ENCODE data around the gene KCNAB1. TPM values are rescaled to one million over a fixed set of nuclear protein-coding genes. Genes with fewer than 3 reads are reported as not detected.

The KCNAB1 gene
- total RNA-seq, 4 donors from 2014 or later: 0.20 to 3.0 (median 1.6) TPM

DNA sequence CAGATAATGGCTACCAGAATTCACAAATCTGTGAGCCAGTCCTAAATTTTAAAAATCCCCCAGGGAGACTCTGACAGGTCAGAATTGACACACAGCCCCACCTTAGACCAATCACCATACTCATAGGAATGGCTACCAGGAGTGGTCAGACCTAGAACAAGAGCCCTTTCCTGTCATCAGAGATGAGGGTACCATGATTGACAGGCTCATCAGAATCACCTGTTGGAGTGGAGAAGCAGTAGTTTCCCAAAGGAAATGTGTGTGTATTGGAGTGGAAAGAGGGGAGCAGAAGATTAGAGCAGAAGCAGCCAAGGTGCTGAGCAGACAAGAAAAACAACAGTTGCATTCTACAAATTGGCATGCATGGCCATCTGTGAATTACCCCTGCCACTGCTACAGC, 461.6 kb downstream of the KCNAB1 start:
- in situ Hi-C loops (cut with MboI; ENCODE audit: low pct_ligation_motif_present in 1 of 4, low pct_unique_long_range_greater_than_20kb in 1 of 4, low sequenced_read_pairs in 3 of 4): no loop called here
- no peak for TF ChIP-seq POLR2A (IDR thresholded peaks at IDR 0.05)
- no peak for TF ChIP-seq EP300 (IDR thresholded peaks at IDR 0.05; ENCODE audit: low read depth)
- H3K9me3 ChIP-seq: no peaks in the 10 kb centered on the region

DNA sequence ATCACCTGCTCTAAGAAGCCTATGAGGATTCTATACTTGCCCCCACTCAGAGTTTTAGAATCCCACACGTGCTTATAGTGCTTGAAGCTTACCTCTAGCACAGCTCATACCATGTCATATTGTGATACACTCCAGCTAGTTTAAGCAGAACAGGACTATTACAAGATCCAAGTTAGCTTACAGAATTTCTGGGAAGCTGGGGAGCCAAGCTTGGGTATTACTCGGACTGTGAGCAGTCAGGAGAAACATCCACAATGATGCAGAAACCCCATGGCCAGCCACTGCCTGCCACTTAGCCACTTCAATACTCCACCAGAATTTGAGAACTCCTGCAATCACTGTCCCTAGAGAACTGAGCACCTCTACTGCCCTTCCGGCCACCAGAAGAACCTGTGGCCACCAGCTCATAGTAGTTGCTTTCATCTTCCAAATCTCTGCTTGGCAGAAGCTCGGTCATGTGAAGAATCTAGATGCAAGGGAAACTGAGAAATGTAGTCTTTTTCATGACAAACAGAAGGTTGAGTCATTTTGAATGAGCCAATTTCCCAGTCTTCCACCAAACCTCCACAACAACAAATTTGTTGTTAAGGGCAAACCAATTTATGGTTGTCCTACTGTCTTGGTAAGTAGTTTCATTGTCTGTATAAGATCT, 462.3 kb downstream of the KCNAB1 start:
- H3K36me3 ChIP-seq: no peaks in the 10 kb centered on the region
- intact Hi-C loops (cut with DNase I; ENCODE audit: low total_unique reads) (no loop called here), in situ Hi-C loops (cut with MboI; ENCODE audit: low pct_ligation_motif_present in 1 of 4, low pct_unique_long_range_greater_than_20kb in 1 of 4, low sequenced_read_pairs in 3 of 4) (no loop called here)
- no peaks in the 10 kb centered on the region for H3K9me3 ChIP-seq
- TF ChIP-seq POLR2AphosphoS5 (IDR thresholded peaks at IDR 0.05): no peak
- no peak for TF ChIP-seq EP300 (IDR thresholded peaks at IDR 0.05; ENCODE audit: low read depth)
- TF ChIP-seq, protein P1, sequence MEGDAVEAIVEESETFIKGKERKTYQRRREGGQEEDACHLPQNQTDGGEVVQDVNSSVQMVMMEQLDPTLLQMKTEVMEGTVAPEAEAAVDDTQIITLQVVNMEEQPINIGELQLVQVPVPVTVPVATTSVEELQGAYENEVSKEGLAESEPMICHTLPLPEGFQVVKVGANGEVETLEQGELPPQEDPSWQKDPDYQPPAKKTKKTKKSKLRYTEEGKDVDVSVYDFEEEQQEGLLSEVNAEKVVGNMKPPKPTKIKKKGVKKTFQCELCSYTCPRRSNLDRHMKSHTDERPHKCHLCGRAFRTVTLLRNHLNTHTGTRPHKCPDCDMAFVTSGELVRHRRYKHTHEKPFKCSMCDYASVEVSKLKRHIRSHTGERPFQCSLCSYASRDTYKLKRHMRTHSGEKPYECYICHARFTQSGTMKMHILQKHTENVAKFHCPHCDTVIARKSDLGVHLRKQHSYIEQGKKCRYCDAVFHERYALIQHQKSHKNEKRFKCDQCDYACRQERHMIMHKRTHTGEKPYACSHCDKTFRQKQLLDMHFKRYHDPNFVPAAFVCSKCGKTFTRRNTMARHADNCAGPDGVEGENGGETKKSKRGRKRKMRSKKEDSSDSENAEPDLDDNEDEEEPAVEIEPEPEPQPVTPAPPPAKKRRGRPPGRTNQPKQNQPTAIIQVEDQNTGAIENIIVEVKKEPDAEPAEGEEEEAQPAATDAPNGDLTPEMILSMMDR (IDR thresholded peaks at IDR 0.05): no peak
- no peak for TF ChIP-seq POLR2A (IDR thresholded peaks at IDR 0.05)
- DNase-seq: no peak
- 82 to 100% methylated on average over 2 to 4 of the region's 4 CpGs for WGBS, 2 donors (ENCODE audit: low coverage in 1 of 2)
- H3K27ac ChIP-seq: no peak overlapping the region
- peaks cover 0 to 12% (median 5%) of the 10 kb centered on the region in 4 donors for H3K4me1 ChIP-seq
- no peak overlapping the region for H3K4me3 ChIP-seq
- no peaks in the 10 kb centered on the region for H3K27me3 ChIP-seq

More for the DNA sequence above, 461.6 kb downstream of the KCNAB1 start:
- intact Hi-C loops (cut with DNase I; ENCODE audit: low total_unique reads): no loop called here
- Histone ChIP-seq H3K27me3 (no peaks in the 10 kb centered on the region), H3K4me3 (no peak overlapping the region), H3K4me1 (peaks cover 0 to 7% (median 1%) of the 10 kb centered on the region in 4 donors), H3K27ac (no peak overlapping the region), H3K36me3 (no peaks in the 10 kb centered on the region)
- no peak for DNase-seq

DNA sequence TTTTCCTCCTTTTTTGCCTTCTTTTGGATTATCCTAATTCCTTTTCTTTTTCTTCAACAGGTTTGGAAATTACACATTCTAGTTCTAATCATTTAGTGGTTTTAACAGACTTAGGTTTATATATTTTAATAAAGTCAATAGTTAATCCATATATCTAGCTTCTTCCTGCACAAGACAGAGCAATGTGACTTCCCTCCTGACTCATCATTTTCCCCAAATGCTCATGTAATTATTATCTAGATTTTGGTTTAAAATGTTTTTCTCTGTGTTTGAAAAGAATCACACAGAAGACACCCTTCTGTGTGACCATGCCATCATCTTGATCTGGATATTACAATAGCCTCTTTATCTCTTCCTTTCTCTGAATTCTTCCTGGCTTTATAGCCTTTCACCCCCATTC, 463.1 kb downstream of the KCNAB1 start:
- no peaks in the 10 kb centered on the region for H3K36me3 ChIP-seq
- no peak for DNase-seq
- H3K27me3 ChIP-seq: no peaks in the 10 kb centered on the region
- H3K27ac ChIP-seq: no peak overlapping the region
- no peaks in the 10 kb centered on the region for H3K9me3 ChIP-seq
- intact Hi-C loops (cut with DNase I; ENCODE audit: low total_unique reads) (no loop called here), in situ Hi-C loops (cut with MboI; ENCODE audit: low pct_ligation_motif_present in 1 of 4, low pct_unique_long_range_greater_than_20kb in 1 of 4, low sequenced_read_pairs in 3 of 4) (no loop called here)
- TF ChIP-seq EP300 (IDR thresholded peaks at IDR 0.05; ENCODE audit: low read depth): no peak
- no peak overlapping the region for H3K4me3 ChIP-seq
- peaks cover 0 to 12% (median 5%) of the 10 kb centered on the region in 4 donors for H3K4me1 ChIP-seq

DNA sequence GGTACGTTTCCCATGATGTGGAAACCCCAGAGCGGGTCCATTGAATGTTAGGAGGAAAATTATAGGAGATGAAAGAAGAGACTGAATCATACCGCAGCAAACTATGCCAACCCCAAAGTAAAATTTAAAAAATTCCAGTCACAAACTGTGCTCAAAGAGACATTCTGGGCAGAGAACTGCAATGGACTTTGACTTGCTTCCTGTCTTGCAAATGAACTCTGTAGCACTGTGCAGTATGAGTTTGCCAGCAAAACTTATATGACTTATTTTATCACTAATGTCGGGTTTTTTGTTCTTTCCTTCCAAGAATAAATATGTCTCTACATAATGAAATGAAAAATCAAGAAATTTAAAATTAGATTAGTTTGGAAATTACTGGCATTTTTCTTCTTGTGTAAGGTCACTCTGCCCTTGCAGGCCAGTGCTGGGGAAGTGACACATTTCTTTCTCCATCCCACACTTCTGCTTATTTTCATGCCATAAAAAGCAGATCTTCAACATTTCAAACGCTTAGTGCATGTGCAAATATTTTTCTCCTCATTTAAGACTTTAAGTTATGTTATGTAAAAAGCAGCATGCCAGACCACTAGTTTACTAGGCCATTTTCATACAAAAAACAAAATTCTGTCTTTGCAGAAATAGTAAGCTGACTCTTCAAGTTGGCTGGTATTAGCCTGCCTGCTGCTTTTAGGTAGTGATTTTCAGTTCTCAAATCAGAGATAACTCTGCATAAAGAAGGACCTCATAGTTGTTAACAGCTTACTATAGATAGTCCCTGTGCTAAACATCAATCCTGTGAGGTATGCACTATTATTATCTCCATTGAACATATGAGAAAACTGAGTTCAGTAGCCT, 466.8 kb downstream of the KCNAB1 start:
- Histone ChIP-seq H3K27ac (no peak overlapping the region), H3K36me3 (no peaks in the 10 kb centered on the region), H3K27me3 (no peaks in the 10 kb centered on the region), H3K9me3 (no peaks in the 10 kb centered on the region), H3K4me3 (no peak overlapping the region), H3K4me1 (peaks cover 0 to 9% (median 3%) of the 10 kb centered on the region in 4 donors)
- in situ Hi-C loops (cut with MboI; ENCODE audit: low pct_ligation_motif_present in 1 of 4, low pct_unique_long_range_greater_than_20kb in 1 of 4, low sequenced_read_pairs in 3 of 4) (no loop called here), intact Hi-C loops (cut with DNase I; ENCODE audit: low total_unique reads) (no loop called here)
- TF ChIP-seq, protein P1 (IDR thresholded peaks at IDR 0.05): no peak
- TF ChIP-seq POLR2A (IDR thresholded peaks at IDR 0.05) (no peak), POLR2AphosphoS5 (IDR thresholded peaks at IDR 0.05) (no peak), EP300 (IDR thresholded peaks at IDR 0.05; ENCODE audit: low read depth) (no peak)
- WGBS, 2 donors (ENCODE audit: low coverage in 1 of 2): 50 to 57% methylated on average over 5 of the region's 5 CpGs
- DNase-seq: no peak

DNA sequence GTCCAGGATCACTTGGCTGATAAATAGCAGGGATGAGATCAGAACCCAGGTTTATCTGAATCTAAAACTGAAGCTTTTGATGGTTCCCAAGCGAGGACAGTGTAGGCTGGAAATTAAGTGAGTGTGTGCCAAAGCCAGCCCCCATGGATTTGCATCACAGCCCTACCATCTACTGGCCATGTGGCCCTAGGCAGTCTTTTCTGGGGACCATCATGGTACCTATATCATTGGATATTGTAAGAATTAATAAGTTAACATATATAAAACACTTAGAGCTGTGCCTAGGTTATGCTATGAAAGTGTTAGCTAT, 467.3 kb downstream of the KCNAB1 start:
- DNase-seq: no peak
- no peaks in the 10 kb centered on the region for H3K9me3 ChIP-seq
- in situ Hi-C loops (cut with MboI; ENCODE audit: low pct_ligation_motif_present in 1 of 4, low pct_unique_long_range_greater_than_20kb in 1 of 4, low sequenced_read_pairs in 3 of 4) (no loop called here), intact Hi-C loops (cut with DNase I; ENCODE audit: low total_unique reads) (no loop called here)
- no peak overlapping the region for H3K27ac ChIP-seq
- no peaks in the 10 kb centered on the region for H3K36me3 ChIP-seq
- WGBS, 2 donors (ENCODE audit: low coverage in 1 of 2): 80 to 84% methylated on average over 1 of the region's 1 CpG
- no peak overlapping the region for H3K4me3 ChIP-seq
- TF ChIP-seq EP300 (IDR thresholded peaks at IDR 0.05; ENCODE audit: low read depth): no peak
- no peak for TF ChIP-seq POLR2AphosphoS5 (IDR thresholded peaks at IDR 0.05)
- TF ChIP-seq POLR2A (IDR thresholded peaks at IDR 0.05): no peak
- TF ChIP-seq, protein P1 (IDR thresholded peaks at IDR 0.05): no peak
- peaks cover 0 to 9% (median 3%) of the 10 kb centered on the region in 4 donors for H3K4me1 ChIP-seq
- no peaks in the 10 kb centered on the region for H3K27me3 ChIP-seq

Data from transverse colon (tissue), 4 donors.